Ishikawa (cell line): ENCODE results near the gene PCDH19.

Source experiments
- CEBPB ChIP-seq: IDR thresholded peaks from 2 replicates; pipeline ENCODE4 v1.6.1; 2012
- CREB1 ChIP-seq: IDR thresholded peaks from 2 replicates; pipeline ENCODE4 v1.6.1; 2012; ENCODE audit warnings: low read depth
- EGR1 ChIP-seq: IDR thresholded peaks from 2 replicates; pipeline ENCODE4 v1.6.1; 2012
- EP300 ChIP-seq: IDR thresholded peaks from 2 replicates; pipeline ENCODE4 v1.6.1; 2012; ENCODE audit warnings: borderline replicate concordance
- FOXM1 ChIP-seq: IDR thresholded peaks from 2 replicates; pipeline ENCODE4 v1.6.1; 2012; ENCODE audit warnings: low read depth, borderline replicate concordance
- NFIC ChIP-seq: IDR thresholded peaks from 2 replicates; pipeline ENCODE4 v1.6.1; 2012
- RAD21 ChIP-seq: IDR thresholded peaks from 2 replicates; pipeline ENCODE4 v1.6.1; 2012; ENCODE audit warnings: low read depth
- TAF1 ChIP-seq: IDR thresholded peaks from 2 replicates; pipeline ENCODE4 v1.6.1; 2012; ENCODE audit warnings: low read depth, mild to moderate bottlenecking
- TCF12 ChIP-seq: IDR thresholded peaks from 2 replicates; pipeline ENCODE4 v1.6.1; 2012; ENCODE audit warnings: low read depth
- TEAD4 ChIP-seq: IDR thresholded peaks from 2 replicates; pipeline ENCODE4 v1.6.1; 2012
- YY1 ChIP-seq: IDR thresholded peaks from 2 replicates; pipeline ENCODE4 v1.6.1; 2012; ENCODE audit warnings: low read depth
- ZBTB7A ChIP-seq: IDR thresholded peaks from 2 replicates; pipeline ENCODE4 v1.6.1; 2012; ENCODE audit warnings: low read depth
- TF ChIP-seq, protein P1 (sequence below): IDR thresholded peaks from 2 replicates; pipeline ENCODE4 v1.6.1; 2012; ENCODE audit warnings: low read depth, mild to moderate bottlenecking
- TF ChIP-seq, protein P2 (sequence below): IDR thresholded peaks from 2 replicates; pipeline ENCODE4 v1.6.1; 2012
- TF ChIP-seq, protein P3 (sequence below): IDR thresholded peaks from 2 replicates; pipeline ENCODE4 v1.6.1; 2012

Gene PCDH19

DNA sequence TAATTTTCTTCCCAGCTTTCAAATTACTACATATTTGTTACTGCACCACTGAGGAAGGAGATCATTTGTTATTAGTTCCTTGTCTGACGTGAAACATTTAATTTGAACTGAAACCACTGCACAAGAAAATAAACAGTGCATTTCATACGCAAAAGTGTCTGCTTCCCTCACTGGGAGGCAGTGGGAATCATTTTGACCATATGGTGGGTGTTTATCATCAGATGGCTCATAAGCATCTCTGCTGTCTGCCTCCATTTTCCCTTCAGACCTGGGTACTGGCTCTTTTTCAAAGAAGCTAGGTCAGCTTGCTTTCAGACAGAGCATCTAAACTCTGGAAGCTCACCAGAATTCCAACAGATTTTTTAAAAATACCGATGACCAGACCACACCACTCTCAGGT is 135.2 kb downstream of the PCDH19 start:
- TF ChIP-seq RAD21 (no peak), TCF12 (no peak), YY1 (no peak), CREB1 (no peak), NFIC (no peak), CEBPB (no peak), ZBTB7A (no peak), EP300 (no peak), FOXM1 (no peak)
- TF ChIP-seq, protein P1, sequence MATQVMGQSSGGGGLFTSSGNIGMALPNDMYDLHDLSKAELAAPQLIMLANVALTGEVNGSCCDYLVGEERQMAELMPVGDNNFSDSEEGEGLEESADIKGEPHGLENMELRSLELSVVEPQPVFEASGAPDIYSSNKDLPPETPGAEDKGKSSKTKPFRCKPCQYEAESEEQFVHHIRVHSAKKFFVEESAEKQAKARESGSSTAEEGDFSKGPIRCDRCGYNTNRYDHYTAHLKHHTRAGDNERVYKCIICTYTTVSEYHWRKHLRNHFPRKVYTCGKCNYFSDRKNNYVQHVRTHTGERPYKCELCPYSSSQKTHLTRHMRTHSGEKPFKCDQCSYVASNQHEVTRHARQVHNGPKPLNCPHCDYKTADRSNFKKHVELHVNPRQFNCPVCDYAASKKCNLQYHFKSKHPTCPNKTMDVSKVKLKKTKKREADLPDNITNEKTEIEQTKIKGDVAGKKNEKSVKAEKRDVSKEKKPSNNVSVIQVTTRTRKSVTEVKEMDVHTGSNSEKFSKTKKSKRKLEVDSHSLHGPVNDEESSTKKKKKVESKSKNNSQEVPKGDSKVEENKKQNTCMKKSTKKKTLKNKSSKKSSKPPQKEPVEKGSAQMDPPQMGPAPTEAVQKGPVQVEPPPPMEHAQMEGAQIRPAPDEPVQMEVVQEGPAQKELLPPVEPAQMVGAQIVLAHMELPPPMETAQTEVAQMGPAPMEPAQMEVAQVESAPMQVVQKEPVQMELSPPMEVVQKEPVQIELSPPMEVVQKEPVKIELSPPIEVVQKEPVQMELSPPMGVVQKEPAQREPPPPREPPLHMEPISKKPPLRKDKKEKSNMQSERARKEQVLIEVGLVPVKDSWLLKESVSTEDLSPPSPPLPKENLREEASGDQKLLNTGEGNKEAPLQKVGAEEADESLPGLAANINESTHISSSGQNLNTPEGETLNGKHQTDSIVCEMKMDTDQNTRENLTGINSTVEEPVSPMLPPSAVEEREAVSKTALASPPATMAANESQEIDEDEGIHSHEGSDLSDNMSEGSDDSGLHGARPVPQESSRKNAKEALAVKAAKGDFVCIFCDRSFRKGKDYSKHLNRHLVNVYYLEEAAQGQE: no peak
- TF ChIP-seq, protein P2, sequence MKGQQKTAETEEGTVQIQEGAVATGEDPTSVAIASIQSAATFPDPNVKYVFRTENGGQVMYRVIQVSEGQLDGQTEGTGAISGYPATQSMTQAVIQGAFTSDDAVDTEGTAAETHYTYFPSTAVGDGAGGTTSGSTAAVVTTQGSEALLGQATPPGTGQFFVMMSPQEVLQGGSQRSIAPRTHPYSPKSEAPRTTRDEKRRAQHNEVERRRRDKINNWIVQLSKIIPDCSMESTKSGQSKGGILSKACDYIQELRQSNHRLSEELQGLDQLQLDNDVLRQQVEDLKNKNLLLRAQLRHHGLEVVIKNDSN: no peak

DNA sequence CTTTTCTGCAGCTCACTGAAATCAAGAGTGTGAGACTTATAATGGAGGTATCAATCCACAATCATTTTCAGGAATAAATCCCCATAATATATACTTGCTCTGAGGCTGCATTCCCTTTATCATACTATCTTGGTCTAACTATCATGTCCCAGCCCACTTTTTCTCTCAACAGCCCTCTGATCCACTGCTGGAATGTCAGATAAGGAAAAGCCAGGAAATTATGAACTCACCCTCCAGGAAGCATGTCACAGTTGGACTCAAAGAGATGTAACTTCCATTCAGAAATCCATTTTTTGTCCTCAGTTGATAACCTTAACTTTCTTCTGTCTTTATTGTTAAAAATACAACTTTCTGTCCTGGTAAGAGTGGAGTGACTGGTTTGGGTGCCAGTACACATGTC is 144.9 kb downstream of the PCDH19 start:
- no peak for TF ChIP-seq NFIC

DNA sequence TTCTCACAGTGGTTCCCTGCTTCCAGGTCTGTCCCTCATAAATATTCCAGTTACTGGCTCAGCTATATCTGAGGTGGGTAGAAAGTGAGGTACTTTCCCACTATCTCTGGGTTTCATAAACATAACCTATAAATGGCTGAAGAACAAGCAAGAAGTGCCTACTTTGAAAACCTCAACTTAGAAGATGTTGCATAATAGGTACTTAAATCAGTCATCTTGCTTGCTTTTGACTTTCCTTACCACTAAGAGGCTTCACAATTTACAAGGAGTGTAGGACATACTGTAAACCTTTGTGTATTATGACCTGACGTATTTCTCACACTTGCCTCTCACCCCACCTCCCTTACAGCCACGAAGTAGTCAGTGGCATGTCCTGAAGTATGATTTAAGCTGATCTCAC is 145.9 kb downstream of the PCDH19 start:
- TF ChIP-seq FOXM1: no peak
- no peak for TF ChIP-seq RAD21
- no peak for TF ChIP-seq TCF12
- no peak for TF ChIP-seq EGR1
- no peak for TF ChIP-seq EP300
- no peak for TF ChIP-seq ZBTB7A
- no peak for TF ChIP-seq CEBPB
- no peak for TF ChIP-seq CREB1
- TF ChIP-seq NFIC: no peak
- TF ChIP-seq YY1: no peak
- TF ChIP-seq, protein P3, sequence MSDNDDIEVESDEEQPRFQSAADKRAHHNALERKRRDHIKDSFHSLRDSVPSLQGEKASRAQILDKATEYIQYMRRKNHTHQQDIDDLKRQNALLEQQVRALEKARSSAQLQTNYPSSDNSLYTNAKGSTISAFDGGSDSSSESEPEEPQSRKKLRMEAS: no peak
- TF ChIP-seq, protein P2: no peak
- no peak for TF ChIP-seq TEAD4
- TF ChIP-seq, protein P1: no peak
- TF ChIP-seq TAF1: no peak

DNA sequence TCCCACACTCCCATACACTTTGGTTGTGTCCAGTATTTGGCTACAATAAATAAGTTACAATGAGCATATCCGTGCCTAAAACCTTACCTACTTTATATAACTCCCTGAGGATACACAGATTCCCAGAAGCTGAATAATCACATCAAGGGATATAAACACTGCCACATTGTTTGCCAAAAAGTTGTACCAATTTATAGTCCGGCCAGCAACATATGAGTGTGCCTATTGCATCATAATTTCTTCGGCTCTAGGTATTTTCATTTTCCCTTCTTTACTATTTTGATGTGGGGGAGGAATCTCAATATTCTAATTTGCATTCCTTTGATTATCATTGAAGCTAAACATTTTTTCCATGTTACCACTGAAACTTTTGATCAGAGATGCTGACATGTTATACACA is 146.4 kb downstream of the PCDH19 start:
- TF ChIP-seq CREB1 (no peak), CEBPB (no peak), EP300 (no peak), ZBTB7A (no peak), NFIC (no peak), EGR1 (no peak), RAD21 (no peak), FOXM1 (no peak), YY1 (no peak), TAF1 (no peak), TCF12 (no peak), TEAD4 (no peak)
- TF ChIP-seq, protein P3: no peak
- TF ChIP-seq, protein P1: no peak

DNA sequence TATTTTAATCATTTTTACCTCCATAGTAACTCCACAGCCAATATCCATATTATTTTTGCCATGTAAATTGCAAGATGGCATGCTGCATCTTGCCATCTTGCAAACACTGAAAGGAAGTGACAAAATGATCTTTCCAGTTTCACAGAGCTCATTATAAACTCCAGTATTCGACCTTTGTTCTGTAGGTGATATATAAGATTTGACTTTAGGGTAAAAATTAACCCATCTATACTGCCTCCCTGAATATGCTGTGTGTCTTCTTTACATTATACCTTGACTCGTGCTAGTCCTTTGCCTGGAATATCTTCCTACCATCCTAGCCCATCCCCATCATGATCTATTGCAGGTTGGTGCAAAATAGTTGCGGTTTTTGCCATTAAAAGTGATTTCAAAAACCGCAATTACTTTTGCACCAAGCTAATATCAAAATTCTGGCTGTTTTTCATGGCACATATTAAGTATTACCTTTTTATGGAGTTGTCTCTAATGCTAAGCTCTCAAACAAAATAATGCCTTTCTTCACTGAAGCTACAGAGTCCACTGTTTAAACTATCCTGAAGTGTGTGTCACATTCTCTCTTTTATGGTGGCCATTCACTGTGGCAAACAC is 161.1 kb downstream of the PCDH19 start:
- TF ChIP-seq CREB1: no peak
- no peak for TF ChIP-seq TEAD4
- TF ChIP-seq, protein P3: no peak
- no peak for TF ChIP-seq EP300
- TF ChIP-seq YY1: no peak
- TF ChIP-seq, protein P2: no peak
- no peak for TF ChIP-seq TAF1
- TF ChIP-seq, protein P1: no peak
- no peak for TF ChIP-seq CEBPB
- TF ChIP-seq EGR1: no peak
- no peak for TF ChIP-seq TCF12
- TF ChIP-seq ZBTB7A: no peak
- TF ChIP-seq NFIC: no peak
- no peak for TF ChIP-seq FOXM1
- TF ChIP-seq RAD21: no peak
